Thyroid gland (tissue), 4 donors: ENCODE results near the gene ACVR1. TPM values are rescaled to one million over a fixed set of nuclear protein-coding genes. Genes with fewer than 3 reads are reported as not detected.
"Not testable (repeated sequence)": the region's sequence is repeated elsewhere in the genome, so short reads cannot be mapped to it uniquely, and the experiment has no call there.

Source experiments
- DNase-seq, 2 donors: peaks; one replicate each; pipeline ENCODE4 v3.0.0-alpha.2; 2019
- H3K27ac ChIP-seq, 3 donors: fragments of 200-600 bp; sonication (generic); 1 replicate in 2 of 3; 2 replicates in 1 of 3; pipeline ENCODE4 v1.5.1; 2016 to 2019; ENCODE audit warnings: mild to moderate bottlenecking in 1 of 3, moderate library complexity in 1 of 3
- H3K27me3 ChIP-seq: fragments of 200-600 bp; sonication (generic); one replicate; pipeline ENCODE4 v1.5.1; 2019
- H3K36me3 ChIP-seq, 2 donors: fragments of 200-600 bp; sonication (generic); one replicate each; pipeline ENCODE4 v1.5.1; 2016 to 2019
- H3K4me1 ChIP-seq, 2 donors: fragments of 200-600 bp; sonication (generic); one replicate each; pipeline ENCODE4 v1.5.1; 2017 to 2019
- H3K4me3 ChIP-seq, 3 donors: fragments of 200-600 bp; sonication (generic); replicated peaks in 1 of 3; 1 replicate in 2 of 3; 2 replicates in 1 of 3; pipeline ENCODE4 v1.5.1; 2016; ENCODE audit warnings: mild to moderate bottlenecking in 1 of 3
- H3K9me3 ChIP-seq: fragments of 200-600 bp; sonication (generic); one replicate; pipeline ENCODE4 v1.5.1; 2017
- CTCF ChIP-seq, 6 experiments: fragments of 200-600 bp in 3 of 6; fragments of 450-650 bp in 3 of 6; sonication (generic) in 3 of 6; IDR thresholded peaks; one replicate each; pipeline ENCODE4 v1.5.1; 2016 to 2019; ENCODE audit warnings: antibody characterized with exemption in 6 of 6, mild to moderate bottlenecking in 2 of 6, inconsistent platforms in 1 of 6, moderate library complexity in 1 of 6
- POLR2A ChIP-seq, 2 donors: fragments of 450-650 bp; IDR thresholded peaks; one replicate each; pipeline ENCODE4 v1.6.1; 2017; ENCODE audit warnings: antibody characterized with exemption in 2 of 2, mild to moderate bottlenecking in 2 of 2, moderate library complexity in 1 of 2
- WGBS, 2 donors: methylation state at CpG; one replicate each; pipeline ENCODE4 v1.1.5; 2017; 5-methylcytosine and 5-hydroxymethylcytosine counted together
- intact Hi-C: fragments of 100-400 bp; cut with DNase I; formaldehyde crosslinking; loops from one replicate; pipeline ENCODE4 v1.15.1; 2023
- total RNA-seq, 4 donors: library from RNA; depleted of rRNA; stranded (reverse); fragments of >200 nt; gene quantifications; one replicate each; pipeline ENCODE4 v1.2.3, GENCODE V29; 2016

ACVR1 gene
- total RNA-seq, 4 donors from 2014 or later: 42.7 to 55.8 (median 46.3) TPM

- intact Hi-C loops: no loop called here
- WGBS, 2 donors: 87 to 88% methylated on average over 3 of the region's 3 CpGs
- TF ChIP-seq POLR2A (IDR thresholded peaks at IDR 0.05): no peak
- TF ChIP-seq CTCF (IDR thresholded peaks at IDR 0.05): no peak
Observed at GRCh38 chr2:157887946-157888345, 11.8 kb upstream of the ACVR1 start.

GRCh38 chr2:157884533-157884932 is 8.4 kb upstream of the ACVR1 start:
- H3K4me1 ChIP-seq, H3K9me3 ChIP-seq, H3K36me3 ChIP-seq, H3K4me3 ChIP-seq, DNase-seq, intact Hi-C loops, H3K27ac ChIP-seq, H3K27me3 ChIP-seq: not testable (repeated sequence)
- 77 to 78% methylated on average over 5 of the region's 5 CpGs for WGBS, 2 donors

More at GRCh38 chr2:157887946-157888345, 11.8 kb upstream of the ACVR1 start:
- no peak overlapping the region for H3K27ac ChIP-seq
- H3K36me3 ChIP-seq: no peaks in the 10 kb centered on the region
- no peaks in the 10 kb centered on the region for H3K4me1 ChIP-seq
- H3K9me3 ChIP-seq: no peaks in the 10 kb centered on the region
- no peak for DNase-seq
- no peak overlapping the region for H3K4me3 ChIP-seq
- H3K27me3 ChIP-seq: no peaks in the 10 kb centered on the region

- no peaks in the 10 kb centered on the region for H3K27me3 ChIP-seq
- H3K9me3 ChIP-seq: peaks cover 3% of the 10 kb centered on the region
- TF ChIP-seq CTCF (IDR thresholded peaks at IDR 0.05) (no peak), POLR2A (IDR thresholded peaks at IDR 0.05) (no peak)
- H3K36me3 ChIP-seq: no peaks in the 10 kb centered on the region
- no peak overlapping the region for H3K4me3 ChIP-seq
- DNase-seq: no peak
- intact Hi-C loops: no loop called here
- H3K4me1 ChIP-seq: no peaks in the 10 kb centered on the region
- no peak overlapping the region for H3K27ac ChIP-seq
- WGBS, 2 donors: 91 to 92% methylated on average over 3 of the region's 3 CpGs
Observed at GRCh38 chr2:157880927-157881326, 4.8 kb upstream of the ACVR1 start.

- 94 to 96% methylated on average over 3 of the region's 3 CpGs for WGBS, 2 donors
- intact Hi-C loops: loop anchor here (5.0 kb wide), 1 partner anchor 96 kb away; no protein-coding TSS in a partner anchor
- Histone ChIP-seq H3K9me3 (peaks cover 3% of the 10 kb centered on the region), H3K4me3 (no peak overlapping the region), H3K36me3 (no peaks in the 10 kb centered on the region), H3K4me1 (peaks cover 17 to 19% of the 10 kb centered on the region in 2 donors), H3K27me3 (no peaks in the 10 kb centered on the region), H3K27ac (no peak overlapping the region)
- DNase-seq: no peak
- TF ChIP-seq POLR2A (IDR thresholded peaks at IDR 0.05) (no peak), CTCF (IDR thresholded peaks at IDR 0.05) (no peak)
Observed at GRCh38 chr2:157877761-157878400, 1.8 kb upstream of the ACVR1 start.

GRCh38 chr2:157876786-157877138 is 632 bp upstream of the ACVR1 start:
- TF ChIP-seq CTCF (IDR thresholded peaks at IDR 0.05): no peak
- no peak for TF ChIP-seq POLR2A (IDR thresholded peaks at IDR 0.05)
- peak overlapping the region; percentile 82 to 97 (median 97) for H3K27ac ChIP-seq
- DNase-seq: no peak
- H3K9me3 ChIP-seq: peaks cover 3% of the 10 kb centered on the region
- WGBS, 2 donors: 26% methylated on average over 4 to 5 of the region's 12 CpGs
- intact Hi-C loops: loop anchor here (5.0 kb wide), 1 partner anchor 94 kb away; no protein-coding TSS in a partner anchor
- H3K36me3 ChIP-seq: no peaks in the 10 kb centered on the region
- peak overlapping the region; percentile 20 to 60 (median 39) for H3K4me3 ChIP-seq
- H3K27me3 ChIP-seq: no peaks in the 10 kb centered on the region
- H3K4me1 ChIP-seq: peaks cover 17 to 26% of the 10 kb centered on the region in 2 donors
